ACC112 (cell line): ENCODE results near the gene BAG5.
"Not testable (repeated sequence)": the region's sequence is repeated elsewhere in the genome, so short reads cannot be mapped to it uniquely, and the experiment has no call there.

Source experiments
- H2AFZ ChIP-seq: fragments of 200-600 bp; sonication (generic); one replicate; pipeline ENCODE4 v1.6.0; 2017; ENCODE audit warnings: antibody characterized with exemption, low read length; ENCODE audit not compliant: unreplicated experiment
- H3K27ac ChIP-seq: fragments of 200-600 bp; sonication (generic); 2 replicates; pipeline ENCODE4 v1.5.1; 2014; ENCODE audit warnings: low read depth, mild to moderate bottlenecking, antibody characterized with exemption, low read length, moderate library complexity
- H3K27me3 ChIP-seq: fragments of 200-600 bp; sonication (generic); 2 replicates; pipeline ENCODE4 v1.6.1; 2014; ENCODE audit warnings: mild to moderate bottlenecking, antibody characterized with exemption, low read length, moderate library complexity, mixed read lengths; ENCODE audit not compliant: insufficient read depth
- H3K36me3 ChIP-seq: fragments of 200-600 bp; sonication (generic); 2 replicates; pipeline ENCODE4 v1.6.1; 2016; ENCODE audit warnings: mild to moderate bottlenecking, antibody characterized with exemption, low read length, moderate library complexity, mixed read lengths; ENCODE audit not compliant: insufficient read depth
- H3K4me1 ChIP-seq: fragments of 200-600 bp; sonication (generic); one replicate; pipeline ENCODE4 v1.6.1; 2016; ENCODE audit warnings: low read length, mixed read lengths; ENCODE audit not compliant: insufficient read depth, unreplicated experiment, control insufficient read depth
- H3K4me3 ChIP-seq: fragments of 200-600 bp; sonication (generic); 2 replicates; pipeline ENCODE4 v1.5.1; 2014; ENCODE audit warnings: mild to moderate bottlenecking, low read depth, low read length
- H3K79me2 ChIP-seq: fragments of 200-600 bp; sonication (generic); one replicate; pipeline ENCODE4 v1.6.0; 2016; ENCODE audit warnings: low read length; ENCODE audit not compliant: control insufficient read depth, unreplicated experiment, insufficient read depth

The BAG5 gene, protein sequence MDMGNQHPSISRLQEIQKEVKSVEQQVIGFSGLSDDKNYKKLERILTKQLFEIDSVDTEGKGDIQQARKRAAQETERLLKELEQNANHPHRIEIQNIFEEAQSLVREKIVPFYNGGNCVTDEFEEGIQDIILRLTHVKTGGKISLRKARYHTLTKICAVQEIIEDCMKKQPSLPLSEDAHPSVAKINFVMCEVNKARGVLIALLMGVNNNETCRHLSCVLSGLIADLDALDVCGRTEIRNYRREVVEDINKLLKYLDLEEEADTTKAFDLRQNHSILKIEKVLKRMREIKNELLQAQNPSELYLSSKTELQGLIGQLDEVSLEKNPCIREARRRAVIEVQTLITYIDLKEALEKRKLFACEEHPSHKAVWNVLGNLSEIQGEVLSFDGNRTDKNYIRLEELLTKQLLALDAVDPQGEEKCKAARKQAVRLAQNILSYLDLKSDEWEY

GRCh38 chr14:103562429-103563225, at the start of gene BAG5, which contains the start of gene COA8:
Gene BAG5, minus strand, starts transcription at chr14:103562657. Its CDS starts 1,493 bp downstream, at chr14:103561164.
Gene COA8, plus strand, starts transcription at chr14:103562960. Its CDS starts 42 bp downstream, at chr14:103563002.
- peaks cover 19% of the 10 kb centered on the region for H3K36me3 ChIP-seq
- H3K79me2 ChIP-seq = peaks cover 89% of the 10 kb centered on the region
- no peaks in the 10 kb centered on the region for H3K27me3 ChIP-seq
- H3K4me3 ChIP-seq = peak within 1 kb of the TSS; percentile 99
- H3K27ac ChIP-seq = peak within 1 kb of the TSS; percentile 97
- H3K4me1 ChIP-seq = peaks cover 42% of the 10 kb centered on the region
- peak within 1 kb of the TSS; percentile 94 for H2AFZ ChIP-seq

DNA sequence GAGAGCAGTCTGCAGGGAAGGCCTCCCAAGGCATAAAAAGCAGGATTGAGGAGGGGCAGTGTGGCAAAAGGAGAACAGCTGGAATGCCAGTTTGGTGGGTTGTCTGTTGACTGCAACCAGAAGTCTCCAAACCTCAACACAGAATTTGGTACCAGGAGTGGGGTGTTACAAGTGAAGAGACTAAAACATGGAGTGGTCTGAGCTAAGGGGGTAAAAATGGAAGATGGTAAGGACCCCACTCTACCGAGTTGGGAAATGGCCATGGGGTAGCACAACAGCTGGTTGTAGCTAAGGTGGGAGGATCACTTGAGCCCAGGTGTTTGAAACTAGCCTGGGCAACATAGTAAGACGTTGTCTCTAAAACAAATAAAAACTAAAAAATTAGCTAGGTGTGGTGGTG, 48.8 kb upstream of the BAG5 start:
- H3K27me3 ChIP-seq = no peaks in the 10 kb centered on the region
- H3K27ac ChIP-seq = no peak overlapping the region
- no peaks in the 10 kb centered on the region for H3K79me2 ChIP-seq

GRCh38 chr14:103609081-103609480, 46.6 kb upstream of the BAG5 start:
- H3K79me2 ChIP-seq, H3K4me3 ChIP-seq, H3K36me3 ChIP-seq, H2AFZ ChIP-seq, H3K4me1 ChIP-seq, H3K27me3 ChIP-seq, H3K27ac ChIP-seq: not testable (repeated sequence)

More for the DNA sequence above, 48.8 kb upstream of the BAG5 start:
- no peak overlapping the region for H3K4me3 ChIP-seq
- no peak overlapping the region for H2AFZ ChIP-seq
- H3K36me3 ChIP-seq = no peaks in the 10 kb centered on the region
- no peaks in the 10 kb centered on the region for H3K4me1 ChIP-seq

DNA sequence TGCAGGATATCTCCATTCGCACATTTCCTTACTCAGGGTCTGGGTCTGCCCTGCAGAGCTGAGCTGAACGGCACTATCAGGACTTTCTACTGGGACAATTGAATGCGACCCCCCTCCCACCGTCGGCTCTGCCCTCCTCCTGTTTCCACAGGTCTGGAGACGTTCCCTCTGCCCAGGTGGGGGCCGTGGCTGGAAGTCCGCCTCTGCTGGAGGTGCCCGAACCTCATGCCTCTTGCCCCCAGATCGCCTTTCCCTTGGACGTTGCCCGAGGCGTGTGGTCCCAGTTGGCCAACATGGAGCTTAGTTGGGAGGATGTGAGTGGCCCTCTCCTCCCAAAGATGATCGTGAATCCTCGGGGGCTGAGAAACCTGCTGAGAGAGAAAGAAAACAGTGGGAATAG, 45.4 kb upstream of the BAG5 start:
- H2AFZ ChIP-seq = no peak overlapping the region
- H3K36me3 ChIP-seq = no peaks in the 10 kb centered on the region
- no peak overlapping the region for H3K27ac ChIP-seq
- no peaks in the 10 kb centered on the region for H3K79me2 ChIP-seq
- no peaks in the 10 kb centered on the region for H3K4me1 ChIP-seq
- no peaks in the 10 kb centered on the region for H3K27me3 ChIP-seq
- H3K4me3 ChIP-seq = peak overlapping the region; percentile 57; the same call in 1 of the 2 replicates

- Histone ChIP-seq H2AFZ (no peak overlapping the region), H3K4me3 (peak overlapping the region; percentile 57)
Measured at GRCh38 chr14:103606963-103607668, 44.7 kb upstream of the BAG5 start.

GRCh38 chr14:103604620-103605019, 42.2 kb upstream of the BAG5 start:
- no peak overlapping the region for H3K4me3 ChIP-seq
- no peaks in the 10 kb centered on the region for H3K4me1 ChIP-seq
- H3K27ac ChIP-seq = no peak overlapping the region
- H2AFZ ChIP-seq = no peak overlapping the region
- no peaks in the 10 kb centered on the region for H3K79me2 ChIP-seq
- no peaks in the 10 kb centered on the region for H3K27me3 ChIP-seq
- H3K36me3 ChIP-seq = no peaks in the 10 kb centered on the region

More at GRCh38 chr14:103606963-103607668, 44.7 kb upstream of the BAG5 start:
- no peaks in the 10 kb centered on the region for H3K36me3 ChIP-seq
- no peaks in the 10 kb centered on the region for H3K27me3 ChIP-seq
- no peaks in the 10 kb centered on the region for H3K4me1 ChIP-seq
- no peaks in the 10 kb centered on the region for H3K79me2 ChIP-seq
- H3K27ac ChIP-seq = no peak overlapping the region

DNA sequence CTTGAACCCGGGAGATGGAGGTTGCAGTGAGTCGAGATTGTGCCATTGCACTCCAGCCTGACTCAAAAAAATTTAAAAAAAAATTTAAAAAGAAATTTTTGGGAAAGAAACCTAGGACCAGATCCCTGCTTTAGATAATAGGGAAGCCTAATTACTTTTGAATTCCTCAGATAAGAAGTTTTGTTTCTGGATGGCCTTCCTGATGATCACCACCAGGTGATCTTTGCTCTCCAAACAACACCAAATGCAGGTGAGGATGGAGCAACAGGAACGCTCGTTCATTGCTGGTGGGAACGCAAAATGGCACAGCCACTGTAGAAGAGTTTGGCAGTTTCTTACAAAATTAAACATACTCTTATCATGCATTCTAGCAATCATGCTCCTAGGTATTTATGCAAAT, 38.0 kb upstream of the BAG5 start:
- Histone ChIP-seq H3K36me3 (no peaks in the 10 kb centered on the region), H3K27ac (no peak overlapping the region), H3K27me3 (no peaks in the 10 kb centered on the region), H3K4me3 (no peak overlapping the region), H3K4me1 (peaks cover 12% of the 10 kb centered on the region), H3K79me2 (no peaks in the 10 kb centered on the region), H2AFZ (no peak overlapping the region)

GRCh38 chr14:103597623-103598377, 35.3 kb upstream of the BAG5 start:
- Histone ChIP-seq H3K4me3 (no peak overlapping the region), H3K36me3 (no peaks in the 10 kb centered on the region), H3K27me3 (no peaks in the 10 kb centered on the region), H3K4me1 (peaks cover 12% of the 10 kb centered on the region), H3K79me2 (no peaks in the 10 kb centered on the region), H3K27ac (no peak overlapping the region), H2AFZ (no peak overlapping the region)

GRCh38 chr14:103594265-103594664, 31.8 kb upstream of the BAG5 start:
- no peak overlapping the region for H3K27ac ChIP-seq
- no peaks in the 10 kb centered on the region for H3K27me3 ChIP-seq
- no peaks in the 10 kb centered on the region for H3K36me3 ChIP-seq
- no peak overlapping the region for H3K4me3 ChIP-seq
- H3K79me2 ChIP-seq = no peaks in the 10 kb centered on the region
- no peak overlapping the region for H2AFZ ChIP-seq
- peaks cover 12% of the 10 kb centered on the region for H3K4me1 ChIP-seq

GRCh38 chr14:103593577-103593976, 31.1 kb upstream of the BAG5 start:
- H3K79me2 ChIP-seq = no peaks in the 10 kb centered on the region
- no peak overlapping the region for H3K4me3 ChIP-seq
- H3K4me1 ChIP-seq = peaks cover 12% of the 10 kb centered on the region
- no peak overlapping the region for H2AFZ ChIP-seq
- no peaks in the 10 kb centered on the region for H3K36me3 ChIP-seq
- H3K27me3 ChIP-seq = no peaks in the 10 kb centered on the region
- no peak overlapping the region for H3K27ac ChIP-seq
